ENCODE results near the gene CYP26A1. TPM values are rescaled to one million over a fixed set of nuclear protein-coding genes. Genes with fewer than 3 reads are reported as not detected.

The CYP26A1 gene
- total RNA-seq, 4 donors from 2014 or later, result not detected

- 83 to 97% methylated on average over 1 to 3 of the region's 3 CpGs for WGBS, 2 donors (ENCODE audit: low coverage in 1 of 2)
- H3K27ac ChIP-seq, result no peak overlapping the region
Observed at GRCh38 chr10:93054486-93054885, 19.2 kb upstream of the CYP26A1 start.

GRCh38 chr10:93058139-93058538, 15.6 kb upstream of the CYP26A1 start:
- TF ChIP-seq EP300 (IDR thresholded peaks at IDR 0.05) (no peak), POLR2A (IDR thresholded peaks at IDR 0.05) (no peak), CTCF (IDR thresholded peaks at IDR 0.05) (no peak), POLR2AphosphoS5 (IDR thresholded peaks at IDR 0.05) (no peak)
- Histone ChIP-seq H3K27ac (no peak overlapping the region), H3K9me3 (no peaks in the 10 kb centered on the region), H3K27me3 (peaks cover 62% of the 10 kb centered on the region), H3K36me3 (peaks cover 0 to 38% of the 10 kb centered on the region in 2 donors), H3K4me1 (peaks cover 0 to 30% (median 18%) of the 10 kb centered on the region in 3 donors), H3K4me3 (no peak overlapping the region)
- 91 to 100% methylated on average over 3 of the region's 3 CpGs for WGBS, 2 donors (ENCODE audit: low coverage in 1 of 2)
- ATAC-seq, result no peak

More at GRCh38 chr10:93054486-93054885, 19.2 kb upstream of the CYP26A1 start:
- TF ChIP-seq CTCF (IDR thresholded peaks at IDR 0.05), result no peak
- no peaks in the 10 kb centered on the region for H3K4me1 ChIP-seq
- H3K36me3 ChIP-seq, result peaks cover 0 to 27% of the 10 kb centered on the region in 2 donors
- H3K4me3 ChIP-seq, result no peak overlapping the region
- ATAC-seq, result no peak
- H3K27me3 ChIP-seq, result peaks cover 28% of the 10 kb centered on the region
- H3K9me3 ChIP-seq, result no peaks in the 10 kb centered on the region

- WGBS, 2 donors (ENCODE audit: low coverage in 1 of 2), result 21 to 43% methylated on average over 15 to 21 of the region's 67 CpGs
- H3K36me3 ChIP-seq, result peaks cover 0 to 38% of the 10 kb centered on the region in 2 donors
- H3K27ac ChIP-seq, result no peak within 1 kb of the TSS
- ATAC-seq, result no peak
- H3K27me3 ChIP-seq, result peaks cover 73% of the 10 kb centered on the region
- H3K4me1 ChIP-seq, result peaks cover 0 to 33% (median 18%) of the 10 kb centered on the region in 3 donors
- H3K4me3 ChIP-seq, result no peak within 1 kb of the TSS
- H3K9me3 ChIP-seq, result no peaks in the 10 kb centered on the region
- TF ChIP-seq POLR2AphosphoS5 (IDR thresholded peaks at IDR 0.05) (no peak), EP300 (IDR thresholded peaks at IDR 0.05) (no peak), CTCF (IDR thresholded peaks at IDR 0.05) (no peak), POLR2A (IDR thresholded peaks at IDR 0.05) (no peak)
Observed at GRCh38 chr10:93059975-93060886, 13.5 kb upstream of the CYP26A1 start, which contains the start of gene CYP26C1. CYP26C1 (plus strand) TSS chr10:93060798; CDS start chr10:93061264, 466 bp downstream.

GRCh38 chr10:93060887-93061593, 12.7 kb upstream of the CYP26A1 start:
- peaks cover 81% of the 10 kb centered on the region for H3K27me3 ChIP-seq
- H3K9me3 ChIP-seq, result no peaks in the 10 kb centered on the region
- H3K4me1 ChIP-seq, result peaks cover 0 to 41% (median 18%) of the 10 kb centered on the region in 3 donors
- ATAC-seq, result peak; percentile 27
- no peak overlapping the region for H3K27ac ChIP-seq
- H3K36me3 ChIP-seq, result peaks cover 0 to 38% of the 10 kb centered on the region in 2 donors
- TF ChIP-seq POLR2AphosphoS5 (IDR thresholded peaks at IDR 0.05) (no peak), EP300 (IDR thresholded peaks at IDR 0.05) (no peak), CTCF (IDR thresholded peaks at IDR 0.05) (no peak), POLR2A (IDR thresholded peaks at IDR 0.05) (no peak)
- WGBS, 2 donors (ENCODE audit: low coverage in 1 of 2), result 23% methylated on average over 6 of the region's 45 CpGs; no CpG with 5 or more reads in 1 of the 2 donors
- H3K4me3 ChIP-seq, result no peak overlapping the region
